GM12873 (cell line): Measurements from ENCODE around the gene PRDM16.
A peak's percentile ranks its signal among the peaks of the same experiment; 100 is the strongest.

Experiments used
- CTCF ChIP-seq: IDR thresholded peaks from 2 replicates; pipeline ENCODE4 v1.5.1; 2012; ENCODE audit warnings: low read depth, mild to moderate bottlenecking, moderate library complexity, low read length, control low read depth; ENCODE audit not compliant: insufficient read depth; ENCODE audit errors: missing control alignments

Gene PRDM16

DNA sequence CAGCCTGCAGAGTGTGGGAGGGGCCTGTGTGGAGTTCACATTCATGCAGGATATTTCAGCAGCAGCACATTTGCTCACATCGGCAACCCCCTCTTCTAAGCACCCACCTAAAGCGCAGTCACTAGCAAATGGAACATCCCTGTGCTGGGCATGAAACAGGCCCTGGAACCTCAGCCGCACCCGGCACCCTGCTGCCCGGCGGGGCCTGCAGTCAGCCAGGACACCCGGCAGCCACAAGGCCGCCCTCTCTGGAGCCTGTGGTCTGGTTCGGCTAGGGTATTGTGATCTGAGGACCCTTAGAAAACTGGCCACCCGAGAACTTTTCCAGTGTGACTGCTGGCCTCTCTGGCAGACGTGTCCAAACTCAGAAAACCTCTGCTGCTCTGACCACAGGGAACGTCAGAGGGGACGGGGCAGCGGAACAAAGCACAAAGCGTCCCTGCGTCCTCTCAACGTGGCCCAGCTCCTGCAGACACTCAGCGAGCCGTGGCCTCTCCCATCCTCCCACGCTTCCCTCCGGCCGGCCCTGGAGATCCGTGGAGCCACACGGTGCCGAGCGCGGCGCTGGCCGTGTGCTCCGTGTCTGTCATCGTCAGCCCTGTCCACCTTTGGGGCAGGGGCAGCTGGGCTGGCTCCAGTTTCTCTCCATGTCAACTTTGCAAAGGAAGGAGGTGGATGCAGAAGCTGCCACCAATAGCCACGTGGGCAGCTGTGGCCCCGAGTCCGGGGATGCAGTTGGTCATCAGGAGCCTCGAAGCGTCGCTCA, 209.6 kb downstream of the PRDM16 start:
- no peak for TF ChIP-seq CTCF

DNA sequence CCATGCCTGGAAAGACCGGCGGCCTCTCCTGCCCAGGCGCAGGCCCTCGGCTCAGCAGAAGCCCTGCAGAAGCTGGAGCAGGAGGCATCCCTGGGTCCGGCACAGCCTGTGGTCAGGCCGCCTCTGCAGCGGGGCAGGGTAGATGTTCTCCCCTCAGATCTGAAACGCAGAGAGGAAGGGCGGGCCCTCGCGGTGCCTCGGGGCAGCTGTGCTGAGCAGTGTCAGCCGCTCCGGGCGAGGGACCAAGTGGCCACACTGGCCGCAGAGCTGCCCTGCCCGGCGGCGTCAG, 210.1 kb downstream of the PRDM16 start:
- no peak for TF ChIP-seq CTCF

DNA sequence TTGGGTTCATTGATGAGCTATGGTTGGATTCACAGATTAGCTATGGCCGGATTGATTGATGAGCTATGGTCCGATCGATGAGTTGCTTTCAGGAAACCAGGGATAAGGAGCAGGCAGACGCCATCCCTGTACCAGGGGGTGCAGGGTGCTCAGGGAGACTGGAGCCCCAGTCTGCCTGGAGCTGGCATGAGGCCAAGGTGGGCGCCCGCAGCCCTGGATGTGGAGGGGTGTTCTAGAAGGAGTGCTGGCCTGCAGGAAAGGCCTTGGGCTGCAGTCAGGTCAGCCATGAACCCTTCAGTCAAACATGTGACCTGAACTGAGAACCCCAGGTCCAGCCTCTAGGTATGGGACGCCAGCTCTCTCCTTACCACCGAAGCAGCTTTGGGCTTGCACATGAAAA, 212.7 kb downstream of the PRDM16 start:
- no peak for TF ChIP-seq CTCF

DNA sequence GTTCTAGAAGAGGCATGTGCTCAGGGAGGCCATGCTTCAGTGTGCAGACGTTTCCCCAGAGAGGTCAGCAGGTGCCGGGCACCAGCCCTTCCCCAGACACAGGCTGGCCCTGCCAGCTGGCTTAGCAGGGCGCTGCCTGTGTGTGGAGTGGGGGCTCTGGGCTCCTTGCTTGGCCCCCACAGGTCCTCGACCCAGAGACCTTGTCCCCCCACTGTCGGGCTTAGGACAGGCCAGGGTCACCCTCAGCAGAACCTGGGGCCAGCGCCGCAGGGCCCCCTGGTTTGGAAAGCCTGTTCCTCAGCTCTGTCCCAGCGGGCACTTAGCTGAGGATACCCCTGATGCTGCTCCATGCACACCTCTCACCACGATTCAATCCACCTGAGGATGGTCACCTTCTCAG, 213.2 kb downstream of the PRDM16 start:
- no peak for TF ChIP-seq CTCF

- no peak for TF ChIP-seq CTCF
Measured at GRCh38 chr1:3282656-3283430, 213.8 kb downstream of the PRDM16 start.

DNA sequence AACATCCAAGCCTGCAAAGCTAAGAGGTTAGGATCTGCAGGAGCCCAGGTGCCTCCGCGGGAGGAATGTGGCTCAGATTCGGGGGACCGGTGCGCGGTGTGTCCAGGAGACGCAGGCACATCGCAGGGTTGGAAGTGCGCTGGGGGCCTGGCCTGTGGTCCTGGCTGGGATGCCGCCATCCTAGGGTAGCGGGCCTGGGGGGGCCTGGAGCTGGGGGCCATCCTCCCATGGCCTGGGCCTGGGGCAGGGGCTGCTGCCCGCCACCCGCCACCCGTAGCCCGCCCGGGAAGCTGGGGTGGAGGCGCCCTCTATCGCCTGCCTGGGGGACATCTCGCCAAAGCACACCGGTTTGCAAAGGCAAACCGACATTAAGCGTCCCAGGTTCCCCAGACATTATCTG, 214.8 kb downstream of the PRDM16 start:
- peak; percentile 44 for TF ChIP-seq CTCF

- no peak for TF ChIP-seq CTCF
Measured at GRCh38 chr1:3284691-3285090, 215.7 kb downstream of the PRDM16 start.
